ENCODE results near the gene RALGAPA1. TPM values are rescaled to one million over a fixed set of nuclear protein-coding genes. Genes with fewer than 3 reads are reported as not detected.
"Not testable (repeated sequence)": the region's sequence is repeated elsewhere in the genome, so short reads cannot be mapped to it uniquely, and the experiment has no call there.

RALGAPA1 gene
- total RNA-seq, 3 donors from 2014 or later, result 37.3 to 44.2 (median 41.9) TPM

DNA sequence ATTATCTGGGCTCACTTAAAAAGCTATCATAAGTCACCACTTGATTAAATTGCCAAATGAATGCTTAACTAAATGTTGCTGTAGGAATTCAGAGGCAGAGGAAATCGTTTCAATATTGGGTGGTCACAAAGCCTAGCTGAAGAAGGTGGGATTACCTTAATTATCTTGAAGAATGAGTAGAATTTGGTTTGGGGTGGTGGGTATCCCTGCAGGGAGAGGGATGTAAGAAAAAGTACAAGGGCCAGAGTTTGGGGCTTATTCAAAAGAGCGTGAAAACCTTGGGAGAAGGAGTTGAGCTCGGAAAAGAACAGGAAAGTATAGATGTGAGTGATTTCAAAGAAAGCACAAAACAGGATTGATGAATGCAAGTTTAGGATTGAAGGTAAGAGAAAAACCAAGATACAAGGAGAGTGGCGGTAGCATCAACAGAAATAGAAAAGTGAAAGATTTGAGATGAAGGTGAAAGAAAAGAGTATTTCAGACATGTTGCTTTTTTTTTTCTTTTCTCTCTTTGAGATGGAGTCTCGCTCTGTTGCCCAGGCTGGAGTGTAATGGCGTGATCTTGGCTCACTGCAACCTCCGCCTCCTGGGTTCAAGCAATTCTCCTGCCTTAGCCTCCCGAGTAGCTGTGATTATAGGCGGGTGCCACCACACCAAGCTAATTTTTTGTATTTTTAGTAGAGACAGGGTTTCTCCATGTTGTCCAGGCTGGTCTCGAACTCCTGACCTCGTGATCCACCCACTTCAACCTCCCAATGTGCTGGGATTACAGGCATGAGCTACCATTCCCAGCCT, 18.8 kb upstream of the RALGAPA1 start:
- Mint-ChIP-seq H3K4me3 (peak overlapping the region; percentile 91), H3K9me3 (no peaks in the 10 kb centered on the region), H3K27me3 (ENCODE audit: low read depth) (no peaks in the 10 kb centered on the region), H3K4me1 (ENCODE audit: low read depth) (peaks cover 20% of the 10 kb centered on the region), H3K36me3 (ENCODE audit: insufficient read depth) (no peaks in the 10 kb centered on the region)
- DNase-seq (no peak), ATAC-seq (no peak)

DNA sequence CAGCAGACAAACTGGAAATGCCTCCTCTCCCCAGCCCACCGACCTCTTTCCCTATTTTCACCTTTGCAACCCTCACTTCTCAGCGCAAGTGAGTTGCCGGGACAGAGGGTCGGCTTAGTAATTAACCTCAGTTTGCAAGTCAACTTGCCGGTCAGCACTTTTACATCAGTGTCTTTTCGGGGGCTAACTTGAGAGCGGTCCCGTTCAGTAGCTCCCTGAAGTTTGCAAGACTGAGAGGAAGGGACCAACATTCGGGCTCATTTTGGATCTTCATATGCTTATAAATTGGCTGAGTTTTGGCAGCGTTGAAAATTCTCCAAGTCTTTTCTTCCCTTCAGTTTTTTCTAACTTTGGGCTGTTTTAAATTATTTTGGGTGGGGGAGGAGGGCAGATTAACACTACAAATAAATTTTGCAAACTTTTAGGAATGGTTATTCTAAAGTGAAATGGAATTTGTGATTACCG, 17.9 kb upstream of the RALGAPA1 start:
- DNase-seq, result no peak
- Mint-ChIP-seq H3K4me1 (ENCODE audit: low read depth) (peaks cover 20% of the 10 kb centered on the region), H3K9me3 (no peaks in the 10 kb centered on the region), H3K27me3 (ENCODE audit: low read depth) (no peaks in the 10 kb centered on the region), H3K4me3 (peak overlapping the region; percentile 91), H3K36me3 (ENCODE audit: insufficient read depth) (no peaks in the 10 kb centered on the region)
- ATAC-seq, result no peak

DNA sequence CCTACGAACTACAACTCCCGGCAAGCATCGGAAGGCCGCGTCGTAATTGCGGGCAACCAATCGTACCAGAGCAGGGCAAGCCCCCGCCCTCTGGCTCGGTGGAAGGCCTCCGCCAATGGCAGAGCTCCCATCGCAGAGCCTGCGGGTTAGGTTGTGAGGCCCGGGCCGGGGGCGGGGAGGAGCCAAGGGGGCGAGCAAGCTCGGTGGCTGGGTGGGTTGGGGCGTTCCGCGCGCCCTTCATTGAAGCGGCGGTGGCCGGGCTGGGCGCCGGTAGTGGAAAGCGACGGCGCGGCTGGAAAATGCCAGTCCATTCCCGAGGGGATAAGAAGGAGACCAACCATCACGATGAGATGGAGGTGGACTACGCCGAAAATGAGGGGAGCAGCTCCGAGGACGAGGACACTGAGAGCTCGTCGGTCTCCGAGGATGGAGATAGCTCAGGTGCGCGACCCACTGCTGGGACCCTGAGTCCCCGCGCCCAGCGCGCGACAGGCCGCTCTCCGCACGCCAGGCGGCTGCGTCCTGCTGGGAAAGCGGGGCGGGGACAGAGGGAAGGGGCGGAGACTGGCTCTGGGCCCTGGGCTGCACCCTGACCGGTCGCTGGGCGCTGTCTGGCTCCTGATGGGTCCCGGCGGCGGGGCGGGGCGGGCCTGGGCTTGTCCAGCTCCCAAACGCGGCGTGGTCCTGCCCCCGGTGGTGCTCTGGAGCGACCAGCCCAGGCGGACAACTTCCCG, 17.3 kb upstream of the RALGAPA1 start, which contains the start of gene BRMS1L:
BRMS1L (plus strand) TSS at position 121 of the 734 bp plus-strand sequence; CDS start at position 300, 179 bp downstream.
- H3K36me3 Mint-ChIP-seq (ENCODE audit: insufficient read depth), result no peaks in the 10 kb centered on the region
- H3K9me3 Mint-ChIP-seq, result no peaks in the 10 kb centered on the region
- DNase-seq, result peak; percentile 94
- ATAC-seq, result peak; percentile 97 to 98
- no peaks in the 10 kb centered on the region for H3K27me3 Mint-ChIP-seq (ENCODE audit: low read depth)
- H3K4me3 Mint-ChIP-seq, result peak within 1 kb of the TSS; percentile 91
- peaks cover 20% of the 10 kb centered on the region for H3K4me1 Mint-ChIP-seq (ENCODE audit: low read depth)

DNA sequence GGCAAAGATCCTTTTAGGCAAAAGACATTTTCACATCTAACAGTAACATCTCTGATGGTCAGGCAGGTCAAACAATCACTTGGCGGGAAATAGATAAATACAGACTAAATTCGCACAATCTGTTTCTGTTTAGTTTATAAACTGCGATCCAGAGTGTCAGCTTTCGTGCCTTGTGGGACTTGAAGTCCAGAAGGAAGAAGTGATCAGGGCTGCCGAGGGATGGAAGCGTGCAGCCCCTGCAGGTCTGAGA, 16.8 kb upstream of the RALGAPA1 start:
- peaks cover 20% of the 10 kb centered on the region for H3K4me1 Mint-ChIP-seq (ENCODE audit: low read depth)
- no peaks in the 10 kb centered on the region for H3K36me3 Mint-ChIP-seq (ENCODE audit: insufficient read depth)
- DNase-seq (no peak), ATAC-seq (no peak)
- H3K4me3 Mint-ChIP-seq, result peak overlapping the region; percentile 91
- H3K27me3 Mint-ChIP-seq (ENCODE audit: low read depth), result no peaks in the 10 kb centered on the region
- H3K9me3 Mint-ChIP-seq, result no peaks in the 10 kb centered on the region

DNA sequence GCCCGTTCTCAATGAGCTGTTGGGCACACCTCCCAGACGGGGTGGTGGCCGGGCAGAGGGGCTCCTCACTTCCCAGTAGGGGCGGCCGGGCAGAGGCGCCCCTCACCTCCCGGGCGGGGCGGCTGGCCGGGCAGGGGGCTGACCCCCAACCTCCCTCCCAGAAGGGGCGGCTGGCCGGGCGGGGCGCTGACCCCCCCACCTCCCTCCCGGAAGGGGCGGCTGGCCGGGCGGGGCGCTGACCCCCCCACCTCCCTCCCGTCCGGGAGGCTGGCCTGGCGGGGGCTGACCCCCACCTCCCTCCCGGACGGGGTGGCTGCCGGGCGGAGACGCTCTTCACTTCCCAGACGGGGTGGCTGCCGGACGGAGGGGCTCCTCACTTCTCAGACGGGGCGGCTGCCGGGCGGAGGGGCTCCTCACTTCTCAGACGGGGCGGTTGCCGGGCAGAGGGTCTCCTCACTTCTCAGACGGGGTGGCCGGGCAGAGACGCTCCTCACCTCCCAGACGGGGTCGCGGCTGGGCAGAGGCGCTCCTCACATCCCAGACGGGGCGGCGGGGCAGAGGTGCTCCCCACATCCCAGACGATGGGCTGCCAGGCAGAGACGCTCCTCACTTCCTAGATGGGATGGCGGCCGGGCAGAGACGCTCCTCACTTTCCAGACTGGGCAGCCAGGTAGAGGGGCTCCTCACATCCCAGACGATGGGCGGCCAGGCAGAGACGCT, 15.5 kb upstream of the RALGAPA1 start:
- not testable (repeated sequence) for DNase-seq; H3K36me3 Mint-ChIP-seq (ENCODE audit: insufficient read depth)
- peaks cover 20% of the 10 kb centered on the region for H3K4me1 Mint-ChIP-seq (ENCODE audit: low read depth)

DNA sequence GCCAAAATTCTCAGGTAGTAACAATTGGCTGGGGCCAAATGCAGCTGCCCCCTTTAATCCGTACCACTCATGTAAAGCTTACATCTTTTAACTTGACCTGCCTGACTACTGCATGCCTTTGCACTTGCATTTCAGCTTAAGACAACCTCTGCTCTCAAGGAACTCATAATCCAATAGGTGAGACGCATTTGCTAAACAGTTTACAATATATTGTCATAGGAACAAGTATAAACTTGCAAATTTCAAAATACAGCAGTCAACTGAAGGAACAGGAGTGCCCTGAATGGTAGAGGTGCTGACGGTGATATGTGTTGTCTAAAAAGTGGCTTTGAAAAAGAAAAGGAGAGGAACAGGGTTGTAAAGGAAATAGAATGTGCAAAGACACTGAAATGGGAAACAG, 13.4 kb upstream of the RALGAPA1 start:
- peaks cover 13% of the 10 kb centered on the region for H3K4me1 Mint-ChIP-seq (ENCODE audit: low read depth)
- H3K4me3 Mint-ChIP-seq, result no peak overlapping the region
- H3K27me3 Mint-ChIP-seq (ENCODE audit: low read depth), result no peaks in the 10 kb centered on the region
- ATAC-seq, result no peak
- no peaks in the 10 kb centered on the region for H3K36me3 Mint-ChIP-seq (ENCODE audit: insufficient read depth)
- DNase-seq, result no peak
- H3K9me3 Mint-ChIP-seq, result no peaks in the 10 kb centered on the region

More for the DNA sequence above, 15.5 kb upstream of the RALGAPA1 start:
- H3K27me3 Mint-ChIP-seq (ENCODE audit: low read depth); H3K9me3 Mint-ChIP-seq; ATAC-seq: not testable (repeated sequence)
- H3K4me3 Mint-ChIP-seq, result peak overlapping the region; percentile 91

DNA sequence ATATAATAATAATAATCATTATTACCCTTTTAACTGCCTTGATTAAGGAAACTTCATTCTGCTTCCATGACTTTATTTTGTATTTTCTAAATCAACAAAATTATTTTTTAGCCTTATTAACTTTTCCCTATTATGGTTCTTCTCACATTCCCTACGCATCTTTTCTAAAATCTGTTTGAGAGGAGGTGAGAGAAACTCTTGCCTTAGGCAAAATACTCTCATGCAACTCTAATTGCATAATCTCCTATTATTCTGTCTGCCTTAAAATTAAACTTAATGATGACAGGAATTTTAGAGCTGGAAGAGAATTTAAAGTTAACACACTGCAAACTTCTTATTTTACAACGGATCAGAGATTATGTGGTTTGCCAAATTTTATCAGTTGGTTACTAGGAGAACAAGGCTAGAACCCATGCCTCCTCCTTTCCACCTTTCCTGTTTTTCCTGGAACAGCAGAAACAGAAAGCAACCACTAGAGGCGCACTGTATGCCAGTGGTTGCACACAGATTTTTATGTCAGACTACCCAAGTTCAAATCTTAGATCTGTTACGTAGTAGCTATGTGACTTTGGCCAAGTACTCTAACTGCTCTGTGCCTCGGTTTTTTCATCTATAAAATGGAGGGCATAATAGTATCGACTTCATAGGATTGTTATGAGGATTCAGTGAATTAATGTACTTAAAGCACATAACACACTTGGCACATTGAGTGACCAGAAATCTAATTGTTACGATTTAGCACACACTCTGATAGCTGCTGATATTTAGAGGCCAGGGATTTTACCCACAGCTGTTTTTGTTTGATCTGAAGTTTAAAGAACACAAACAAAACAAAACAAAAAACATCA, 12.7 kb upstream of the RALGAPA1 start:
- Mint-ChIP-seq H3K4me1 (ENCODE audit: low read depth) (peaks cover 6% of the 10 kb centered on the region), H3K4me3 (no peak overlapping the region), H3K9me3 (no peaks in the 10 kb centered on the region), H3K36me3 (ENCODE audit: insufficient read depth) (no peaks in the 10 kb centered on the region), H3K27me3 (ENCODE audit: low read depth) (no peaks in the 10 kb centered on the region)
- ATAC-seq (no peak), DNase-seq (no peak)

DNA sequence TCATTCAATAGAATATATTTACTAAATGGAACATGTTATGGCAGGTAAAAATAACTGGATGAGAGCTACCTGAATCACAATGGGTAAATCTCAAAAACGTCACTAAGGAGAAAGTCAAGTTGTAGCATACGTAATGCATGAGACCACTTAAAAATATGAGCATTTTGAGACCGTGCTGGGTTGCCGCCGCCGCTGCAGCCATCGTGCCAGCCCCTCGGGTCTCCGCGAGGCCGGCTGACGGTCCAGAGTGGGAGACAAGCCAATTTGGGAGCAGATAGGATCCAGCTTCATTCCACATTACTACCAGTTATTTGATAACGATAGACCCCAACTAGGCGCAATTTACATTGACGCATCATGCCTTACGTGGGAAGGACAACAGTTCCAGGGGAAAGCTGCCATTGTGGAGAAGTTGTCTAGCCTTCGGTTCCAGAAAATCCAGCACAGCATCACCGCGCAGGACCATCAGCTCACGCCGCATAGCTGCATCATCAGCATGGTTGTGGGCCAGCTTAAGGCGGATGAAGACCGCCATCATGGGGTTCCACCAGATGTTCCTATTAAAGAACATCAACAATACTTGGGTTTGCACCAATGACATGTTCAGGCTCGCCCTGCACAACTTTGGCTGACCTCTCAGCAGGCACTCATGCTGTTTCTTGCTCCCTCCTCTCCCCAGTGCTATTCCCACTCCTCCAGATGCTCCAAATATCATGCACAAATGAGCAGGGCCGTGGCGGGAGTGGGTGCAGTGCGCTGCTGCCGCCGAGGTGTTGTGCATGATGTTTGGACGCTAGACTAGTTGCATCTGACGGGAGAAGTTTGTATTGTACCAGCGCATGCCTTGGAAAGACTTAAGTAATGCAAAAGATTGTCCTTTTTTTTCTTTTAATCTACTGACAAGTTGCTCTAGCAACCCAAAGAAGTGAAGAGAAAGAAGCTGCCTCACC, 10.8 kb upstream of the RALGAPA1 start:
- no peak for ATAC-seq
- H3K4me3 Mint-ChIP-seq, result no peak overlapping the region
- H3K9me3 Mint-ChIP-seq, result no peaks in the 10 kb centered on the region

DNA sequence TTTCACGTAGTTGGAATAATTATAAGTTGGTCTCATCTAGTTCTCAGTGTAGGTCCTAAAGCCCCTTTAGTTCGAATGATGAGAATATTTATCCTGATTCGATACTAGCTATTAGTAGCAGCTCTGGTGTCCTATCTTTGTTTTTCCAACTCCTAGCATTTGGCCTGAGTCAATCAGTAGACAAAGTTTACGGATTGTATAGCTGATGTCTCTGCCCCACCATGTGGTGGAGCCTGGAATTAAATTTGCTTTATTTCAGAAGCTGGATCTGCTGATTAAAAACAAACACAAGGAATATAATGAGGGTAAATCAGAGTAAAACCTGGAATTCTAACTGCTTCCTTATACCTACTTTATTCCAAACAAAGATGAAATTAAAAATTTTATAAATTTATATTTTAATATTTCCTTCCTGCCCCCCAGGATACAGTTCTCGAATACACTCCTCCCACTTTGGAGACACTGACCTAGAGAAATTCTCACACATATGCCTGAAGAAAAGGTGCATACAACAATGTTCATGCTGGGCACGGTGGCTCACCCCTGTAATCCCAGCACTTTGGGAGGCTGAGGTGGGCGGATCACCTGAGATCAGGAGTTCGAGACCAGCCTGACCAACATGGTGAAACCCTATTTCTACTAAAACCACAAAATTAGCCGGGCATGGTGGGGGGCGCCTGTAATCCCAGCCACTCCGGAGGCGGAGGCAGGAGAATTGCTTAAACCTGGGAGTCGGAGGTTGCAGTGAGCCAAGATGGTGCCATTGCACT, 9.4 kb upstream of the RALGAPA1 start:
- no peaks in the 10 kb centered on the region for H3K27me3 Mint-ChIP-seq (ENCODE audit: low read depth)
- H3K4me3 Mint-ChIP-seq, result no peak overlapping the region
- H3K36me3 Mint-ChIP-seq (ENCODE audit: insufficient read depth), result no peaks in the 10 kb centered on the region
- DNase-seq (no peak), ATAC-seq (no peak)
- no peaks in the 10 kb centered on the region for H3K4me1 Mint-ChIP-seq (ENCODE audit: low read depth)
- no peaks in the 10 kb centered on the region for H3K9me3 Mint-ChIP-seq

More for the DNA sequence above, 10.8 kb upstream of the RALGAPA1 start:
- Mint-ChIP-seq H3K27me3 (ENCODE audit: low read depth) (no peaks in the 10 kb centered on the region), H3K4me1 (ENCODE audit: low read depth) (no peaks in the 10 kb centered on the region), H3K36me3 (ENCODE audit: insufficient read depth) (no peaks in the 10 kb centered on the region)
- no peak for DNase-seq

DNA sequence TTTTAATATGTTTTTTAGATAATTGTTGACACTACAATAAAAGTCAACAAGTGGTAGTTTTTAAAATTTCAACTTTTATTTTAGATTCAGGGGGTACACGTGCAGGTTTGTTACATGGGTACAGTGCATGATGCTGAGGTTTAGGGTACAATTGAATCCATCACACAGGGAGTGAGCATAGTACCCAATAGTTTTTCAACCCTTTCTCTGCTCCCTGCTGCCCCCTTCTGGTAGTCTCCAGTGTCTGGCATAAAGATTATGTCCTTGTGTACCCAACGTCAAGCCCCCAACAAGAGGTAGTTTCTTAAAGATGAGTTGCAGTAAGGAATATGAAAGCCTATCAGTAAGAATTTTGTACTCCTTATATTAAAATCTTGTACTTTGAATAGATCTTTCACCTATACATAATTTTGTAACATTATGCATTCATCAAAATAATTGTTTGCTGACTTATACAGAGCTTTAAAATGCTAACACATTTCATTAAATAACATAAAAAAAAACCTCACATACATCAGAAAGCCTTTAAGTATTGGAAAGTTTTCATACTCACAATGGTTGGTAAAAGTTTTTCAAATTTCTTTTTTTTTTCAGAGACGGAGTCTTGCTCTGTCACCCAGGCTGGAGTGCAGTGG, 5.4 kb upstream of the RALGAPA1 start:
- no peaks in the 10 kb centered on the region for H3K9me3 Mint-ChIP-seq
- no peaks in the 10 kb centered on the region for H3K36me3 Mint-ChIP-seq (ENCODE audit: insufficient read depth)
- no peak overlapping the region for H3K4me3 Mint-ChIP-seq
- H3K4me1 Mint-ChIP-seq (ENCODE audit: low read depth), result no peaks in the 10 kb centered on the region
- no peaks in the 10 kb centered on the region for H3K27me3 Mint-ChIP-seq (ENCODE audit: low read depth)
- ATAC-seq, result peak; percentile 75 to 83
- DNase-seq, result peak; percentile 81

DNA sequence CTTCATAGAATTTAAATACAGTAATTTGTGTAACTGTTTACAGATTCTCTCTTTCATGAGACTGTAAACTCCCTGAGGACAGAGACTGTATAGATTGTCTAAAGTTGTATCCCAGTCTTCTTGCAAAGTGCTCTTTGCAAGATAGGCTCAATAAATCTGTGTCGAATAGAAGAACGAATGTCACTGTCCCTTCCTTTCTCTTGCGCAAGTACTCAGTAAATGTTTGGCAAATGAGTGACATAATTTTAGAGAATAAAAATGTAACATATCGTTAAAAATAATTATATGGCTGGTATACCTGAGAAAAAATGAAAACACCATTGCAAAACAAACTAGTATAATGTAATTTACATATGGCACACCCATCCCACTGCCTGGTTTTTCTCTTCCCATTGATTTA, 1.9 kb upstream of the RALGAPA1 start:
- ATAC-seq, result no peak
- H3K4me1 Mint-ChIP-seq (ENCODE audit: low read depth), result peaks cover 20% of the 10 kb centered on the region

DNA sequence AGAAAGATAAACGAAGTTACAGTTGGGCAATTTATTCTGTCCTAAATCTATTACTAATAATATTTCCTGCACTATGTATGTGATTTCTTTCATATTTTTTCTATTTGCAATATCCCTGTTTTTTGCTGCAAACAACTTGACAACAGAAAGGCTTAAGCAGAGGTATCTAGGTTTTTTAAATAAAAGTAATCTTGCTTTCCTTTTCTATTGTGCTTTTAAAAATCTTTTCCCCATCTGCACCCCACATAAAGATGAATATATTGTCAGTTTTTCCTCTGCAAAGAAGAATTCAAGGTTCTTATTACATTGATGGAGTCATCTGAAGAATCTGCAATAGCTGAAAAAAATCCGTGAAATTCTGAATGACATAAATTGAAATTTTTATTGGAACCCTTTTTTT, 502 bp upstream of the RALGAPA1 start:
- ATAC-seq (no peak), DNase-seq (no peak)
- Mint-ChIP-seq H3K36me3 (ENCODE audit: insufficient read depth) (peaks cover 2% of the 10 kb centered on the region), H3K4me3 (peak overlapping the region; percentile 99), H3K27me3 (ENCODE audit: low read depth) (no peaks in the 10 kb centered on the region), H3K9me3 (peaks cover 2% of the 10 kb centered on the region), H3K4me1 (ENCODE audit: low read depth) (peaks cover 23% of the 10 kb centered on the region)

More for the DNA sequence above, 1.9 kb upstream of the RALGAPA1 start:
- Mint-ChIP-seq H3K27me3 (ENCODE audit: low read depth) (no peaks in the 10 kb centered on the region), H3K9me3 (peaks cover 2% of the 10 kb centered on the region), H3K36me3 (ENCODE audit: insufficient read depth) (no peaks in the 10 kb centered on the region), H3K4me3 (no peak overlapping the region)
- no peak for DNase-seq
